ENCODE data around the gene PAN2. TPM values are rescaled to one million over a fixed set of nuclear protein-coding genes. Genes with fewer than 3 reads are reported as not detected.
"Not testable (repeated sequence)": the region's sequence is repeated elsewhere in the genome, so short reads cannot be mapped to it uniquely, and the experiment has no call there.

The PAN2 gene
- total and polyA plus RNA-seq, 2 donors from 2014 or later, result 27.1 to 83.0 TPM

- no peaks in the 10 kb centered on the region for H3K9me3 ChIP-seq (ENCODE audit: control insufficient read depth in 2 of 3, insufficient read depth in 1 of 3, low read length in 3 of 3)
- FAIRE-seq (no peak), DNase-seq (no peak)
- H3K27me3 ChIP-seq (ENCODE audit: control insufficient read depth, insufficient read depth, low read length), result no peaks in the 10 kb centered on the region
- no peaks in the 10 kb centered on the region for H3K4me1 ChIP-seq (ENCODE audit: control insufficient read depth in 2 of 3, insufficient read depth in 2 of 3, low read depth in 1 of 3, low read length in 3 of 3)
- intact Hi-C loops (cut with DNase I), result no loop called here
- H3K9ac ChIP-seq (ENCODE audit: low read length in 3 of 3), result no peak overlapping the region
- no peak overlapping the region for H3K27ac ChIP-seq (ENCODE audit: low read depth in 2 of 2, low read length in 2 of 2)
- TF ChIP-seq CTCF (IDR thresholded peaks at IDR 0.05; ENCODE audit: borderline replicate concordance, extremely low read depth, insufficient read depth), result no peak
- H3K36me3 ChIP-seq (ENCODE audit: control insufficient read depth in 2 of 3, insufficient read depth in 3 of 3, low read length in 3 of 3), result peaks cover 5 to 42% (median 38%) of the 10 kb centered on the region in 3 donors
- H3K4me3 ChIP-seq (ENCODE audit: low read length in 3 of 3), result no peak overlapping the region
Observed at GRCh38 chr12:56348776-56349175, 15.0 kb upstream of the PAN2 start.

- H3K9ac ChIP-seq (ENCODE audit: low read length in 3 of 3); H3K9me3 ChIP-seq (ENCODE audit: control insufficient read depth in 2 of 3, insufficient read depth in 1 of 3, low read length in 3 of 3); FAIRE-seq; H3K4me1 ChIP-seq (ENCODE audit: control insufficient read depth in 2 of 3, insufficient read depth in 2 of 3, low read depth in 1 of 3, low read length in 3 of 3); H3K4me3 ChIP-seq (ENCODE audit: low read length in 3 of 3); intact Hi-C loops (cut with DNase I); H3K27ac ChIP-seq (ENCODE audit: low read depth in 2 of 2, low read length in 2 of 2); H3K27me3 ChIP-seq (ENCODE audit: control insufficient read depth, insufficient read depth, low read length); DNase-seq: not testable (repeated sequence)
- H3K36me3 ChIP-seq (ENCODE audit: control insufficient read depth in 2 of 3, insufficient read depth in 3 of 3, low read length in 3 of 3), result peaks cover 11 to 51% (median 42%) of the 10 kb centered on the region in 3 donors
Observed at GRCh38 chr12:56347255-56347654, 13.5 kb upstream of the PAN2 start.

- no peak overlapping the region for H3K27ac ChIP-seq (ENCODE audit: low read depth in 2 of 2, low read length in 2 of 2)
- H3K27me3 ChIP-seq (ENCODE audit: control insufficient read depth, insufficient read depth, low read length), result no peaks in the 10 kb centered on the region
- no peak overlapping the region for H3K9ac ChIP-seq (ENCODE audit: low read length in 3 of 3)
- DNase-seq, result no peak
- no peak for FAIRE-seq
- intact Hi-C loops (cut with DNase I), result no loop called here
- peaks cover 11 to 49% (median 42%) of the 10 kb centered on the region in 3 donors for H3K36me3 ChIP-seq (ENCODE audit: control insufficient read depth in 2 of 3, insufficient read depth in 3 of 3, low read length in 3 of 3)
- H3K4me3 ChIP-seq (ENCODE audit: low read length in 3 of 3), result no peak overlapping the region
- no peak for TF ChIP-seq CTCF (IDR thresholded peaks at IDR 0.05; ENCODE audit: borderline replicate concordance, extremely low read depth, insufficient read depth)
- no peaks in the 10 kb centered on the region for H3K9me3 ChIP-seq (ENCODE audit: control insufficient read depth in 2 of 3, insufficient read depth in 1 of 3, low read length in 3 of 3)
- H3K4me1 ChIP-seq (ENCODE audit: control insufficient read depth in 2 of 3, insufficient read depth in 2 of 3, low read depth in 1 of 3, low read length in 3 of 3), result no peaks in the 10 kb centered on the region
Observed at GRCh38 chr12:56346675-56347074, 12.9 kb upstream of the PAN2 start.

- H3K9me3 ChIP-seq (ENCODE audit: control insufficient read depth in 2 of 3, insufficient read depth in 1 of 3, low read length in 3 of 3); DNase-seq; H3K4me3 ChIP-seq (ENCODE audit: low read length in 3 of 3); H3K4me1 ChIP-seq (ENCODE audit: control insufficient read depth in 2 of 3, insufficient read depth in 2 of 3, low read depth in 1 of 3, low read length in 3 of 3); intact Hi-C loops (cut with DNase I); H3K27me3 ChIP-seq (ENCODE audit: control insufficient read depth, insufficient read depth, low read length); H3K9ac ChIP-seq (ENCODE audit: low read length in 3 of 3); FAIRE-seq; H3K27ac ChIP-seq (ENCODE audit: low read depth in 2 of 2, low read length in 2 of 2): not testable (repeated sequence)
- H3K36me3 ChIP-seq (ENCODE audit: control insufficient read depth in 2 of 3, insufficient read depth in 3 of 3, low read length in 3 of 3), result peaks cover 9 to 18% (median 10%) of the 10 kb centered on the region in 3 donors
Observed at GRCh38 chr12:56342290-56342689, 8.5 kb upstream of the PAN2 start.

Data from kidney (tissue), 14 donors.